ENCODE data around the gene REX1BD. TPM values are rescaled to one million over a fixed set of nuclear protein-coding genes. Genes with fewer than 3 reads are reported as not detected.
A peak's percentile ranks its signal among the peaks of the same experiment; 100 is the strongest.
"Not testable (repeated sequence)": the region's sequence is repeated elsewhere in the genome, so short reads cannot be mapped to it uniquely, and the experiment has no call there.

REX1BD gene
- total RNA-seq (100 to 1,000 TPM in 3 of 9 donors, 10 to 100 TPM in 6; 56.1 to 268 (median 89.4) TPM), polyA plus RNA-seq (100 to 1,000 TPM in 2 of 3 donors, 1 to 10 TPM in 1; 8.8 to 156 (median 148) TPM)
- long read RNA-seq, donor 1, transcript REX1BD-203 (1 exons, 2,465 nt) = minor isoform, 15 of 126 reads
- long read RNA-seq, donor 1, transcript REX1BD-205 (4 exons, 1,081 nt) = minor isoform, 15 of 126 reads
- long read RNA-seq, donor 1, transcript REX1BD-202 (5 exons, 702 nt) = minor isoform, 20 of 126 reads
- long read RNA-seq, donor 1, transcript REX1BD-201 (5 exons, 839 nt) = major isoform, 28 of 126 reads
- long read RNA-seq, donor 1, partial matches to known transcripts = 45 of 126 reads
- long read RNA-seq, donor 1, other reads (novel, unspliced or antisense) = 0 of 126 reads
- long read RNA-seq, donor 2, transcript REX1BD-205 (4 exons, 1,081 nt) = minor isoform, 6 of 75 reads
- long read RNA-seq, donor 2, transcript REX1BD-202 (5 exons, 702 nt) = minor isoform, 16 of 75 reads
- long read RNA-seq, donor 2, transcript REX1BD-201 (5 exons, 839 nt) = major isoform, 18 of 75 reads
- long read RNA-seq, donor 2, transcript REX1BD-203 (1 exons, 2,465 nt) = minor isoform, 10 of 75 reads
- long read RNA-seq, donor 2, partial matches to known transcripts = 24 of 75 reads
- long read RNA-seq, donor 2, other reads (novel, unspliced or antisense) = 0 of 75 reads
- long read RNA-seq, donor 3, transcript REX1BD-203 (1 exons, 2,465 nt) = minor isoform, 7 of 61 reads
- long read RNA-seq, donor 3, transcript REX1BD-201 (5 exons, 839 nt) = major isoform, 15 of 61 reads
- long read RNA-seq, donor 3, transcript REX1BD-202 (5 exons, 702 nt) = minor isoform, 14 of 61 reads
- long read RNA-seq, donor 3, partial matches to known transcripts = 22 of 61 reads
- long read RNA-seq, donor 3, other reads (novel, unspliced or antisense) = 0 of 61 reads
- long read RNA-seq, donor 4, transcript REX1BD-202 (5 exons, 702 nt) = minor isoform, 22 of 82 reads
- long read RNA-seq, donor 4, transcript REX1BD-201 (5 exons, 839 nt) = major isoform, 42 of 82 reads
- long read RNA-seq, donor 4, transcript REX1BD-205 (4 exons, 1,081 nt) = minor isoform, 9 of 82 reads
- long read RNA-seq, donor 4, partial matches to known transcripts = 6 of 82 reads
- long read RNA-seq, donor 4, other reads (novel, unspliced or antisense) = 2 of 82 reads
- long read RNA-seq, donor 5, transcript REX1BD-205 (4 exons, 1,081 nt) = minor isoform, 27 of 110 reads
- long read RNA-seq, donor 5, transcript REX1BD-201 (5 exons, 839 nt) = major isoform, 42 of 110 reads
- long read RNA-seq, donor 5, transcript REX1BD-202 (5 exons, 702 nt) = minor isoform, 19 of 110 reads
- long read RNA-seq, donor 5, partial matches to known transcripts = 15 of 110 reads
- long read RNA-seq, donor 5, other reads (novel, unspliced or antisense) = 3 of 110 reads
- long read RNA-seq, donor 6, transcript REX1BD-202 (5 exons, 702 nt) = minor isoform, 18 of 99 reads
- long read RNA-seq, donor 6, transcript REX1BD-201 (5 exons, 839 nt) = major isoform, 50 of 99 reads
- long read RNA-seq, donor 6, transcript REX1BD-205 (4 exons, 1,081 nt) = minor isoform, 18 of 99 reads
- long read RNA-seq, donor 6, partial matches to known transcripts = 9 of 99 reads
- long read RNA-seq, donor 6, other reads (novel, unspliced or antisense) = 2 of 99 reads
- long read RNA-seq, donor 7, transcript REX1BD-203 (1 exons, 2,465 nt) = minor isoform, 5 of 66 reads
- long read RNA-seq, donor 7, transcript REX1BD-202 (5 exons, 702 nt) = minor isoform, 15 of 66 reads
- long read RNA-seq, donor 7, transcript REX1BD-201 (5 exons, 839 nt) = major isoform, 17 of 66 reads
- long read RNA-seq, donor 7, partial matches to known transcripts = 20 of 66 reads
- long read RNA-seq, donor 7, other reads (novel, unspliced or antisense) = 0 of 66 reads
- long read RNA-seq, donor 8, transcript REX1BD-202 (5 exons, 702 nt) = minor isoform, 16 of 116 reads
- long read RNA-seq, donor 8, transcript REX1BD-205 (4 exons, 1,081 nt) = minor isoform, 13 of 116 reads
- long read RNA-seq, donor 8, transcript REX1BD-203 (1 exons, 2,465 nt) = minor isoform, 11 of 116 reads
- long read RNA-seq, donor 8, transcript REX1BD-201 (5 exons, 839 nt) = major isoform, 42 of 116 reads
- long read RNA-seq, donor 8, partial matches to known transcripts = 31 of 116 reads
- long read RNA-seq, donor 8, other reads (novel, unspliced or antisense) = 0 of 116 reads
- long read RNA-seq, donor 9, transcript REX1BD-203 (1 exons, 2,465 nt) = minor isoform, 6 of 54 reads
- long read RNA-seq, donor 9, transcript REX1BD-202 (5 exons, 702 nt) = minor isoform, 11 of 54 reads
- long read RNA-seq, donor 9, transcript REX1BD-201 (5 exons, 839 nt) = major isoform, 15 of 54 reads
- long read RNA-seq, donor 9, partial matches to known transcripts = 17 of 54 reads
- long read RNA-seq, donor 9, other reads (novel, unspliced or antisense) = 0 of 54 reads
- long read RNA-seq, donor 10, transcript REX1BD-201 (5 exons, 839 nt) = major isoform, 8 of 31 reads
- long read RNA-seq, donor 10, partial matches to known transcripts = 13 of 31 reads
- long read RNA-seq, donor 10, other reads (novel, unspliced or antisense) = 0 of 31 reads

- peak; percentile 78 to 86 (median 79) for DNase-seq
- intact Hi-C loops (cut with DNase I) = no loop called here
Observed at GRCh38 chr19:18588611-18589379, at the start of gene REX1BD. TSS of gene REX1BD (plus strand) at chr19:18588798. CDS start at chr19:18588802, 4 bp downstream.

GRCh38 chr19:18539372-18539771 lies 49.2 kb upstream of the REX1BD start:
- H3K9me3 ChIP-seq (replicated peaks in 1 of 3) = no peaks in the 10 kb centered on the region
- peaks cover 0 to 50% of the 10 kb centered on the region in 2 donors for H3K36me3 ChIP-seq (replicated peaks in 1 of 2)
- WGBS, 4 donors = 95 to 100% (median 95%) methylated on average over 2 to 19 of the region's 19 CpGs; no CpG with 5 or more reads in 1 of the 4 donors
- no peak overlapping the region for H3K4me3 ChIP-seq
- TF ChIP-seq CTCF (IDR thresholded peaks at IDR 0.05) (no peak), POLR2A (IDR thresholded peaks at IDR 0.05) (no peak)
- H3K4me1 ChIP-seq (replicated peaks in 1 of 2) = peaks cover 2 to 13% of the 10 kb centered on the region in 2 donors
- no peak for DNase-seq
- no peak overlapping the region for H3K27ac ChIP-seq
- H3K27me3 ChIP-seq = no peaks in the 10 kb centered on the region
- intact Hi-C loops (cut with DNase I) = no loop called here

More at GRCh38 chr19:18588611-18589379, at the start of gene REX1BD:
- peak; percentile 69 to 92 (median 83) for TF ChIP-seq CTCF (IDR thresholded peaks at IDR 0.05)
- TF ChIP-seq POLR2A (IDR thresholded peaks at IDR 0.05) = peak; percentile 38 to 43
- Histone ChIP-seq H3K36me3 (replicated peaks in 1 of 2) (peaks cover 0 to 4% of the 10 kb centered on the region in 2 donors), H3K9me3 (replicated peaks in 1 of 3) (no peaks in the 10 kb centered on the region), H3K4me1 (replicated peaks in 1 of 2) (peaks cover 10 to 22% of the 10 kb centered on the region in 2 donors), H3K27me3 (no peaks in the 10 kb centered on the region), H3K27ac (peak within 1 kb of the TSS; percentile 34 to 92 (median 78)), H3K4me3 (peak within 1 kb of the TSS; percentile 31 to 71 (median 66))
- 0 to 1% (median 1%) methylated on average over 14 to 72 of the region's 72 CpGs for WGBS, 4 donors

- H3K27ac ChIP-seq; intact Hi-C loops (cut with DNase I); H3K9me3 ChIP-seq (replicated peaks in 1 of 3); DNase-seq; H3K4me3 ChIP-seq; H3K27me3 ChIP-seq: not testable (repeated sequence)
- Histone ChIP-seq H3K4me1 (replicated peaks in 1 of 2) (peaks cover 2 to 13% of the 10 kb centered on the region in 2 donors), H3K36me3 (replicated peaks in 1 of 2) (peaks cover 0 to 50% of the 10 kb centered on the region in 2 donors)
- 90 to 100% (median 93%) methylated on average over 1 of the region's 1 CpG for WGBS, 4 donors
Observed at GRCh38 chr19:18540200-18540599, 48.4 kb upstream of the REX1BD start.
